Measurements from ENCODE around the gene VRTN.
A peak's percentile ranks its signal among the peaks of the same experiment; 100 is the strongest.
"Not testable (repeated sequence)": the region's sequence is repeated elsewhere in the genome, so short reads cannot be mapped to it uniquely, and the experiment has no call there.

Gene VRTN

GRCh38 chr14:74348241-74348734 lies at the start of gene VRTN:
TSS of gene VRTN (plus strand) at chr14:74348471. CDS start at chr14:74356784, 8,313 bp downstream.
- DNase-seq, result no peak

GRCh38 chr14:74299061-74299545 lies 49.2 kb upstream of the VRTN start:
- no peak for DNase-seq

DNA sequence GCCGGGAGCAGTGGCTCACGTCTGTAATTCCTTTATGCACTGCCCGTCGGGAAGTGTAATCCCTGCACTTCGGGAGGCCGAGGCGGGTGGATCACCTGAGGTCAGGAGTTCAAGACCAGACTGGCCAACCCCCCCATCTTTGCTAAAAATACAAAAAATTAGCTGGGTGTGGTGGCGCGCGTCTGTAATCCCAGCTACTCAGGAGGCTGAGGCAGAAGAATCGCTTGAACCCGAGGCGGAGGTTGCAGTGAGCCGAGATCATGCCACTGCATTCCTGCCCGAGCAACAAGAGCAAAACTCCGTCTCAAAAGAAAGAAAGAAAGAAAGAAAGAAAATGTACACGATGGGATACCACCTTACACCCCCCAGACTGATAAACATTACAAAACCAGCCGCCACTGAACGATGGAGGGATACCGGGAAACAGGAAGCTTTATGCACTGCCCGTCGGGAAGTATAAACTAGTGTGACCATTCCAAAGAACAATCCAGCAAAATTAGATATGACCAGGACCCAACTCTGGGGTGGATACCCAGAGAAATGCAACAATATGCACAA lies 46.6 kb upstream of the VRTN start:
- DNase-seq, result no peak

- peak; percentile 89 for DNase-seq
Measured at GRCh38 chr14:74302152-74302628, 46.1 kb upstream of the VRTN start.

GRCh38 chr14:74302634-74303569 lies 45.4 kb upstream of the VRTN start, which contains the start of gene ABCD4:
TSS of gene ABCD4 (minus strand) at chr14:74302934. CDS start at chr14:74302912, 22 bp downstream.
- peak; percentile 96 for DNase-seq

DNA sequence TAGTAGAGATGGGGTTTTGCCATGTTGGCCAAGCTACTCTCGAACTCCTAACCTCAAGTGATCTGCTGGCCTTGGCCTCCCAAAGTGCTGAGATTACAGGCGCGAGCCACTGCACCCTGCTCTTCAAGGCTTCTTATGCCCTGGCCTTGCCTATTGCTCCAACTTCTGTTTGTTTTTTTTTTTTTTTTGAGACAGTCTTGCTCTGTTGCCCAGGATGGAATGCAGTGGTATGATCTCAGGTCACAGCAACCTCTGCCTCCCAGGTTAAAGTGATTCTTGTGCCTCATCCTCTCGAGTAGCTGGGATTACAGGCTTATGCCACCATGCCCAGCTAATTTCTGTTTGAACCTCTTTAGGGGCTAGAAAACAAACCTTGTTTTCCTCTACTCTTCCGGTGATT lies 39.6 kb upstream of the VRTN start:
- DNase-seq, result no peak

- DNase-seq, result no peak
Measured at GRCh38 chr14:74309125-74310022, 38.9 kb upstream of the VRTN start.

DNA sequence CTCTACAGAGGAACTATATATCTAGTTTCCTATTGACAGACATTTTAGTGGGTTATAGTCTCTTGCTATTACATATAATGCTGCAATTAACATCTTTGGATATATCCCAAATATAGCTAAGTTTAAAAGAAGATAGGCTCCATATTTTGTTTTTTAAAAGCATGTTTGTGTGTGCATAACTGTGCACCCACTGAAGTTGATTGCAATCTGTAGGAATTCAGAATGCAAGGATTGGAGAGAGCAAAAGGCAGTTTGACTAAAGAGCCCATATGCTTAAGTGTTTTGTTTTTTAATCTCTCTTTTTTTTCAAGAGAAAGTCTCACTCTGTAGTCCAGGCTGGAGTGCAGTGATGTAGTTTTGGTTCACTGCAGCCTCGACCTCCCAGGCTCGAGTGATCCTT lies 36.1 kb upstream of the VRTN start:
- no peak for DNase-seq

GRCh38 chr14:74313601-74314000 lies 34.7 kb upstream of the VRTN start:
- no peak for DNase-seq

GRCh38 chr14:74314576-74314975 lies 33.7 kb upstream of the VRTN start:
- DNase-seq, result no peak

DNA sequence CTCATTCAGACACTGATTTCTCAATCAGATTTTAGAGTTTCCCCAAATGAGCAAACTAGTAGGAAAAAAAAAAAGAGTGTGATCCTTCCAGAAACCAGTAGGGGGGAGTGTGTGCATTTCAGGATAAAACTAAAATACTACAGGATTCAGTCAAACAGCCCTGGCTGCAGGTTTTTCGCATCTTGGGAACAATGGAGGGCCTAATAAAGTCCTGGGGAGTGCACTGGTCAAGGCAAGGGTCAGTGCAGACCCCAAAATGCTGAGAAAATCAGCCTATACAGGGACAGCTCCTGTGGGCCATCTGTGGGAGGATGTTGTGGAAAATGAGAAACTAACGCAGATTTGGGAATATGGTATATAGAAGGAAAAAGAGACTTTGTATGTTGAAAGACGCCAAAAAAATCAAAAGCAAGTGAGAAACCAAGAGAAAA lies 23.3 kb upstream of the VRTN start:
- DNase-seq, result peak; percentile 64

DNA sequence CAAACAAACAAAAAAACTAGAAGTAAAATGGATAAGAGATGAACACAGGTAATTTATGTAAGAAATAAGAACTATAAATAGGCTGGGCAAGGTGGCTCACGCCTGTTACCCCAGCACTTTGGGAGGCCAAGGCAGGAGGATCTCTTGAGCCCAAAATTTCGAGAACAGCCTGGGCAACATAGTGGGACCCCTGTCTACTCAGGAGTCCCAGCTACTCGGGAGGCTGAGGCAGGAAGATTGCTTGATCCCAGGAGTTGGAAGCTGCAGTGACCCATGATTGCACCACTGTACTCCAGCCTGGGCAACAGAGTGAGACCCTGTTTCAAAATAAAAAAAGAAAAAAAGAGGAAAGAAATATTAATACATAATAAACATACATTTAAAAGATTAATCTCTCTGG lies 22.8 kb upstream of the VRTN start:
- DNase-seq, result no peak

DNA sequence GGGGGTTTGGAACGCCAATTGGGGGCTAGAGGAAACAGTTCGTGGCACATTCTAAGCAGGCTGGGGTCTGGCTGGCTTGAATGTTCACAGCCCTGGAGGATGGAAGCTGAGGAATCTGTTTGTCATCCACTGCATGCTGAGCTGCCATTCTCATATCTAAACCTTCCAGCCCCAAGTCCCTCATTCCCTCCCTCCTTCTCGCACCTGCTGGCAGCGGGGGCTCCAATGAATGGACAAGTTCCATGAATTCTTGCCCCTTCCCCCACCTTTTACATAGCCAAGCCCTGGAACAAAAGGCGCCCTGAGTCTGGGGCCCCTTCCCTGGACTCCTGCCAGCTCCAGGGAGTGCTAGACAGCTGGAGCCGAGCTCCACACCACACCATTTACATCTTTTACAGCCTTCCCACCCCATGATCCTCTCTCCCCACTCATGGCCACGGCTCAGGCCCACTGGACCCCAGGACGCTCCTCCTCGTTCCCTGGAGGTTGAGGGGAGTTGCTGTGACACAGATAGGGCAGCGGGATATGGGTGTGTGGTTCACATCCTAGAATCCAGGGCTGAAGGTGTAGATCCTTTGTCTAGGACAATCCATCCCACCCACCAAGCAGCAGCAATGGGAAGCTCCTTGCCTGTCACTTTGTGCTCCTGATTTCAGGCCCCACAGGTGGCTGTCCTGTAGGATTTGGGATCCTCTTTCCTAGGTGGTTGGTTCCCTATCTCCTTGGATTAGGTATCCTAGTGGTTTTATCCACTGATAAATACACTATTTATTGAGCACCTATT lies 21.7 kb upstream of the VRTN start:
- DNase-seq, result no peak

- not testable (repeated sequence) for DNase-seq
Measured at GRCh38 chr14:74329950-74330552, 18.2 kb upstream of the VRTN start.

DNA sequence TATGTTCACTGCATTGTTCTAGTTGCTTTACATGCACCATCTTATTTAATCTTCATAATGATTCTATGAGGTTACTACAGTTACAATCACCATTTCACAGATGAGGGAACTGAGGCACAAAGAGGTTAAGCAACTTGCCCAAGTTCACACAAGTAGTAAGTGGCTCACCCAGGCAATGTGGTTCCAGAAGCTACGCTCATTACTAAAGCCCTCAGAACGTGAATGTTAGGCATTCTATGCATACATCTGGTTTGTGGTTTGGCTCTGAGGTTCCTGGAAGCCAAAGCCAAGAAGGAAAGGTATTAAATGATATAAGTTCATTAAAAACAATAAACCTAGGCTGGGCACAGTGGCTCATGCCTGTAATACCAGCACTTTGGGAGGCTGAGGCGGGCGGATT lies 14.4 kb upstream of the VRTN start:
- no peak for DNase-seq

- no peak for DNase-seq
Measured at GRCh38 chr14:74346341-74346740, 1.9 kb upstream of the VRTN start.

GRCh38 chr14:74347097-74347794 lies 1.0 kb upstream of the VRTN start:
- DNase-seq, result no peak

- no peak for DNase-seq
Measured at GRCh38 chr14:74347795-74348100, 523 bp upstream of the VRTN start.

- DNase-seq, result no peak
Measured at GRCh38 chr14:74348735-74349463, 628 bp downstream of the VRTN start.

DNA sequence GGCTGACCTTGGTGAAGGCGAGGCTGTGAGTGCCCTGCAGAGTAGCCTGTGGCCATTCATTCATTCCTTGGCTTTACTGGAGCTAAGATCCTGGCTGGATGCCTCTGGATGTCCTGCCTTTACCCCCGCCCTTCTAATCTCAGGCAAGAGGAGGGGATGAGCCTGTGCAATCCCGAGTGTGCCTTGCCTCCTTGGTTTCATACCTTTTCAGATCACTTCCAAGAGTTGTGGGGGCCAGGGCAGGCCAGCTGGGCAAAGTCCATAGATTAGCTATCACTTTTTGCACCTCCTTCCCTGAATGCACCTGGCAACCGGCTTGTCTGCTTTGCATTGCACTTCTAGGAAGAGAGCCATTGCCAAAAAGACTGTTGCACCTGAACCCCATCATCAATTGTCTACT lies 1.5 kb downstream of the VRTN start:
- DNase-seq, result no peak

Measured in hematopoietic multipotent progenitor cell treated with erythropoietin and hydrocortisone succinate and interleukin-3 and kit ligand, for 6 days (in vitro differentiated cells).